Suprapubic skin (tissue), 4 donors: ENCODE results near the gene ALOX15. TPM values are rescaled to one million over a fixed set of nuclear protein-coding genes. Genes with fewer than 3 reads are reported as not detected.

Experiments
- DNase-seq, 2 donors: peaks; one replicate each; pipeline ENCODE4 v3.0.0-alpha.2; 2019; ENCODE audit warnings: low spot score in 2 of 2
- H3K27ac ChIP-seq: fragments of 200-600 bp; sonication (generic); one replicate; pipeline ENCODE4 v1.5.1; 2019
- H3K27me3 ChIP-seq: fragments of 200-600 bp; sonication (generic); one replicate; pipeline ENCODE4 v1.5.1; 2019
- H3K36me3 ChIP-seq: fragments of 200-600 bp; sonication (generic); one replicate; pipeline ENCODE4 v1.5.1; 2019
- H3K4me1 ChIP-seq: fragments of 200-600 bp; sonication (generic); one replicate; pipeline ENCODE4 v1.5.1; 2019
- H3K4me3 ChIP-seq: fragments of 200-600 bp; sonication (generic); one replicate; pipeline ENCODE4 v1.5.1; 2019; ENCODE audit warnings: mild to moderate bottlenecking
- H3K9me3 ChIP-seq: fragments of 200-600 bp; sonication (generic); one replicate; pipeline ENCODE4 v1.5.1; 2019
- CTCF ChIP-seq, 2 donors: fragments of 200-600 bp in 1 of 2; fragments of 450-650 bp in 1 of 2; sonication (generic) in 1 of 2; IDR thresholded peaks; one replicate each; pipeline ENCODE4 v1.5.1; 2016 to 2019; ENCODE audit warnings: antibody characterized with exemption in 2 of 2, mild to moderate bottlenecking in 1 of 2, moderate library complexity in 1 of 2
- EP300 ChIP-seq: sonication (generic); formaldehyde crosslinking; IDR thresholded peaks from one replicate; pipeline ENCODE4 v1.6.1; 2017; ENCODE audit warnings: antibody characterized with exemption
- POLR2A ChIP-seq, 2 donors: fragments of 450-650 bp; IDR thresholded peaks; one replicate each; pipeline ENCODE4 v1.6.1; 2017; ENCODE audit warnings: antibody characterized with exemption in 2 of 2, mild to moderate bottlenecking in 2 of 2, moderate library complexity in 2 of 2
- POLR2AphosphoS5 ChIP-seq, 3 donors: sonication (generic); formaldehyde crosslinking; IDR thresholded peaks; one replicate each; pipeline ENCODE4 v1.6.1; 2017; ENCODE audit warnings: antibody characterized with exemption in 3 of 3
- WGBS: methylation state at CpG from one replicate; pipeline ENCODE4 v1.1.5; 2018; 5-methylcytosine and 5-hydroxymethylcytosine counted together
- total RNA-seq, 4 donors: library from RNA; depleted of rRNA; stranded (reverse); fragments of >200 nt; gene quantifications; one replicate each; pipeline ENCODE4 v1.1.0, GENCODE V29; 2016

The ALOX15 gene
- total RNA-seq, 4 donors from 2014 or later: 0.15 to 1.5 (median 0.36) TPM

GRCh38 chr17:4672751-4673150 is 31.3 kb upstream of the ALOX15 start:
- peak in 1 of 2 donors; percentile 53 for DNase-seq
- WGBS: 89% methylated on average over 7 of the region's 8 CpGs
- Histone ChIP-seq H3K36me3 (peaks cover 73% of the 10 kb centered on the region), H3K4me1 (no peaks in the 10 kb centered on the region), H3K27me3 (no peaks in the 10 kb centered on the region), H3K27ac (no peak overlapping the region), H3K4me3 (no peak overlapping the region), H3K9me3 (no peaks in the 10 kb centered on the region)
- no peak for TF ChIP-seq POLR2AphosphoS5 (IDR thresholded peaks at IDR 0.05)
- no peak for TF ChIP-seq EP300
- no peak for TF ChIP-seq POLR2A (IDR thresholded peaks at IDR 0.05)
- TF ChIP-seq CTCF (IDR thresholded peaks at IDR 0.05): no peak

GRCh38 chr17:4672055-4672630 is 30.7 kb upstream of the ALOX15 start:
- 97% methylated on average over 6 of the region's 9 CpGs for WGBS
- no peak for DNase-seq
- H3K4me1 ChIP-seq: no peaks in the 10 kb centered on the region
- no peaks in the 10 kb centered on the region for H3K27me3 ChIP-seq
- TF ChIP-seq EP300 (no peak), CTCF (IDR thresholded peaks at IDR 0.05) (no peak), POLR2A (IDR thresholded peaks at IDR 0.05) (no peak), POLR2AphosphoS5 (IDR thresholded peaks at IDR 0.05) (no peak)
- H3K9me3 ChIP-seq: no peaks in the 10 kb centered on the region
- H3K4me3 ChIP-seq: no peak overlapping the region
- peaks cover 66% of the 10 kb centered on the region for H3K36me3 ChIP-seq
- no peak overlapping the region for H3K27ac ChIP-seq

GRCh38 chr17:4667166-4667565 is 25.7 kb upstream of the ALOX15 start:
- Histone ChIP-seq H3K4me1 (peaks cover 7% of the 10 kb centered on the region), H3K27me3 (no peaks in the 10 kb centered on the region), H3K27ac (no peak overlapping the region), H3K9me3 (no peaks in the 10 kb centered on the region), H3K4me3 (no peak overlapping the region), H3K36me3 (peaks cover 17% of the 10 kb centered on the region)
- DNase-seq: no peak
- 39% methylated on average over 4 of the region's 4 CpGs for WGBS
- TF ChIP-seq EP300 (no peak), CTCF (IDR thresholded peaks at IDR 0.05) (no peak), POLR2A (IDR thresholded peaks at IDR 0.05) (no peak), POLR2AphosphoS5 (IDR thresholded peaks at IDR 0.05) (no peak)

GRCh38 chr17:4666296-4666695 is 24.8 kb upstream of the ALOX15 start:
- peaks cover 7% of the 10 kb centered on the region for H3K4me1 ChIP-seq
- WGBS: 56% methylated on average over 5 of the region's 5 CpGs
- H3K27ac ChIP-seq: no peak overlapping the region
- TF ChIP-seq POLR2AphosphoS5 (IDR thresholded peaks at IDR 0.05): no peak
- no peak for TF ChIP-seq EP300
- TF ChIP-seq CTCF (IDR thresholded peaks at IDR 0.05): no peak
- TF ChIP-seq POLR2A (IDR thresholded peaks at IDR 0.05): no peak
- DNase-seq: no peak
- H3K4me3 ChIP-seq: no peak overlapping the region
- H3K36me3 ChIP-seq: peaks cover 8% of the 10 kb centered on the region
- no peaks in the 10 kb centered on the region for H3K9me3 ChIP-seq
- no peaks in the 10 kb centered on the region for H3K27me3 ChIP-seq

GRCh38 chr17:4665027-4665426 is 23.5 kb upstream of the ALOX15 start:
- peaks cover 7% of the 10 kb centered on the region for H3K4me1 ChIP-seq
- 52% methylated on average over 8 of the region's 9 CpGs for WGBS
- H3K27me3 ChIP-seq: no peaks in the 10 kb centered on the region
- H3K36me3 ChIP-seq: no peaks in the 10 kb centered on the region
- TF ChIP-seq EP300: no peak
- no peak for TF ChIP-seq POLR2A (IDR thresholded peaks at IDR 0.05)
- no peak for TF ChIP-seq POLR2AphosphoS5 (IDR thresholded peaks at IDR 0.05)
- TF ChIP-seq CTCF (IDR thresholded peaks at IDR 0.05): no peak
- no peak overlapping the region for H3K4me3 ChIP-seq
- no peaks in the 10 kb centered on the region for H3K9me3 ChIP-seq
- DNase-seq: no peak
- H3K27ac ChIP-seq: no peak overlapping the region
